Activated CD8-positive, alpha-beta T cell treated with anti-CD3 and anti-CD28 coated beads, Interleukin-2, amount 10 ng/mL, durations not matched to agents 7 days and 5 days (primary cell): ENCODE results near the gene CHRDL1. TPM values are rescaled to one million over a fixed set of nuclear protein-coding genes. Genes with fewer than 3 reads are reported as not detected.

Experiments used
- ATAC-seq: fragments of 150-1000 bp; cut with Tn5 transposase; one replicate; pipeline ENCODE4 v1.10.0; 2021; ENCODE audit warnings: moderate library complexity
- CTCF ChIA-PET: fragments of 350-600 bp; sonication (Branson Sonifier 250); formaldehyde crosslinking; loops from one replicate; lab custom pipeline; 2021; ENCODE audit warnings: antibody characterized with exemption; lab: Charles Lee
- POLR2A ChIA-PET: fragments of 350-600 bp; sonication (Branson Sonifier 250); formaldehyde crosslinking; loops from one replicate; lab custom pipeline; 2021; ENCODE audit warnings: antibody characterized with exemption; lab: Charles Lee
- DNase-seq: peaks from one replicate; pipeline ENCODE4 v3.0.0-alpha.2; 2020
- H3K27ac Mint-ChIP-seq: one replicate; pipeline ENCODE4 v1.8.0; 2021; ENCODE audit warnings: mild to moderate bottlenecking, mixed read lengths
- H3K27me3 Mint-ChIP-seq: one replicate; pipeline ENCODE4 v1.8.0; 2021; ENCODE audit warnings: low read depth, mixed read lengths
- H3K36me3 Mint-ChIP-seq: one replicate; pipeline ENCODE4 v1.8.0; 2021; ENCODE audit warnings: low read depth, mixed read lengths
- H3K4me1 Mint-ChIP-seq: one replicate; pipeline ENCODE4 v1.8.0; 2021; ENCODE audit warnings: low read depth, mixed read lengths
- H3K4me3 Mint-ChIP-seq: one replicate; pipeline ENCODE4 v1.8.0; 2021; ENCODE audit warnings: mild to moderate bottlenecking, mixed read lengths
- H3K9me3 Mint-ChIP-seq: one replicate; pipeline ENCODE4 v1.8.0; 2022; ENCODE audit warnings: mixed read lengths; ENCODE audit not compliant: insufficient read depth
- total RNA-seq, 2 experiments: library from RNA; stranded (reverse); gene quantifications; one replicate each; pipeline ENCODE4 v1.2.3, GENCODE V29; 2021

Gene CHRDL1
- total RNA-seq, 2 experiments from 2014 or later: not detected

DNA sequence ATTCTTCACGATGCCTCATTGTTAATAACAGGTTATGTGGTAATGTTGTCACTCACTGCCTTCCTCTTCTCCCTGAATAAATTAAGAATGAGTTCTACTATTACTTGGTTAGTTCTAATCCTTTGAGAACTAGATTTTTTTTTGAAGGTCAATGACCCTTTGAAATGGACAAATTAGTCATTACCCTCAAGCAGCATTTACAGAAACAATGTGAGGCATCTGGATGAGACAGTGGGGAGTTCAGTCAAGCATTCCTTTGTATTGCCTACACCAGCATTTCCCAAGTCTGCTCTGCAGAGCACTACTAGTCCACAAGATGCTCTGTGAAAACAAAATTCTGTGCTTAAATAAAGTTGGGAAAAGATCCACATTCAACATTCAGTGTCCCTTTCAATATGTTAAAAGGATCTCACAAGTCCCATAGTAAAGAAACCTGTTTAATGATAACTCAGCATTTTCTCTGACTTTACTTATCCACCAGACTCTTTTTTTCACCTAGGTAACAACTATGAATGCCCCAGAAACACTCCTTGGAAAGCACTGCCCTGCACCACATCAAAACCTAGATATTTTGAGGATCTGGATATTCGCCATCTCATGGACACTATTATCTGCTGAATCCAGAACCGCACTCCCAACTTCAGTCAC, 60.6 kb downstream of the CHRDL1 start:
- CTCF ChIA-PET: no interaction called here
- no peaks in the 10 kb centered on the region for H3K4me1 Mint-ChIP-seq
- H3K27ac Mint-ChIP-seq: no peak overlapping the region
- DNase-seq (no peak), ATAC-seq (no peak)
- no peaks in the 10 kb centered on the region for H3K36me3 Mint-ChIP-seq
- H3K27me3 Mint-ChIP-seq: no peaks in the 10 kb centered on the region
- POLR2A ChIA-PET: no interaction called here
- H3K4me3 Mint-ChIP-seq: no peak overlapping the region
- H3K9me3 Mint-ChIP-seq: no peaks in the 10 kb centered on the region

DNA sequence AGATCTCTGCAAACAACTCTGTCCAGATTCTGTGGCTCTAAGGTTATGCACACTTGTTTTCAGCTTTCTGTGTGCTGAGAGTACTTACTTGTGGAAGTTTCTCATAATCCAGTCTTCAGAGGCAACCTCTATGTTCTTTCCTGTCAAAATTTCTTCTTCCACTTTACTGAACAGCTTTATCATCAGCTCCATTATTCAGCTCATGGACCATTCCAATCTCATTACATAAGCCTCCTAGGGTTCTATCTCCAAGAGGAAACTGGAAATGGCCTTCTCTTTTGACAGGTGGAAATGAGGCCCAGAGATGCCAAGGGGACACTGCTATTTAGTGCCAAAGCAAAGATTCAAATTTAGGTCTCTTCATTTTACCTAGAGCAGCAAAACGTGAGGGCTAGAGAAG, 61.3 kb downstream of the CHRDL1 start:
- CTCF ChIA-PET: no interaction called here
- no peak overlapping the region for H3K27ac Mint-ChIP-seq

DNA sequence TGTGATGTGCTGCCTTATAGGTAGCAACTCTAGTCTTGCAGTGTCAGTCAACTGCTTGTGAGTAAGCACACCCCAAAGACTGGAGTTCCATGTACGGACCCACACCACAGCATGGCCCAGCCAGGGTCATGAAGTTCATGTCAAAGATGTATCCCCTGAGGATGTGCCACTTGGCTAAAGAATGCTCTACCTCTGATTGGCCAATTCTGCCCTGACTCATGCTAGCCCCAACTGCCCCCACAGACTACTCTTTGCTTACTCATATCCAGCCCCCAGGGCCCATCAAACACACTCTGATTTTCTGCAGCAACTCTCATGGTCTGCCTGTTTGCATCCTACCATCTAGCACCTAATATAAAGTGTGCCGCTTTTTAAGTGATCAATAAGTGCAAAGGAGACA, 62.5 kb downstream of the CHRDL1 start:
- ChIA-PET CTCF (no interaction called here), POLR2A (no interaction called here)
- no peak for ATAC-seq
- Mint-ChIP-seq H3K27me3 (no peaks in the 10 kb centered on the region), H3K4me3 (no peak overlapping the region), H3K36me3 (no peaks in the 10 kb centered on the region), H3K4me1 (no peaks in the 10 kb centered on the region), H3K27ac (no peak overlapping the region), H3K9me3 (no peaks in the 10 kb centered on the region)
- no peak for DNase-seq

More for the DNA sequence above, 61.3 kb downstream of the CHRDL1 start:
- POLR2A ChIA-PET: no interaction called here
- no peaks in the 10 kb centered on the region for H3K36me3 Mint-ChIP-seq
- no peaks in the 10 kb centered on the region for H3K9me3 Mint-ChIP-seq
- no peak for DNase-seq
- H3K4me3 Mint-ChIP-seq: no peak overlapping the region
- ATAC-seq: no peak
- no peaks in the 10 kb centered on the region for H3K27me3 Mint-ChIP-seq
- H3K4me1 Mint-ChIP-seq: no peaks in the 10 kb centered on the region

DNA sequence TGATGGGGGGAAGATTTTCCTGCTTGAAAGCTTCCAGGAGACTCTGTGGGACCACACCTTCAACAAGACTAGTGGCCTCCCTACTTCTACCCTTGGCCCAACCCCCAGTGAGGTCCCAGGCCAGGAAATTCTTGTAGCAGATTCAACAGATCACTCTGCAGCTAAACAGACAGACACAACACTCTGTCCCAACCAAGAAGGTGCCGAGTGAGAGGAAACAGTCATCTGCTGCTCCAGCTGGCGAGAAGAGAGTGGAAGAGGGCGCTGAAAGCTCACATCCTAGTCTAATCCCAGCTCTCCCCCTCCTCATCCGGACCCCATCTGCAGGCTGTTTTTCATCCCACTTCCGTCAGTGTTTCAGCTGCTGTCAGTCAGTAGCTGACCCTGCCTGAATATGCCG, 63.4 kb downstream of the CHRDL1 start:
- POLR2A ChIA-PET: no interaction called here
- CTCF ChIA-PET: no interaction called here
- DNase-seq (no peak), ATAC-seq (no peak)
- no peak overlapping the region for H3K4me3 Mint-ChIP-seq
- H3K9me3 Mint-ChIP-seq: no peaks in the 10 kb centered on the region
- no peaks in the 10 kb centered on the region for H3K27me3 Mint-ChIP-seq
- no peaks in the 10 kb centered on the region for H3K4me1 Mint-ChIP-seq
- no peaks in the 10 kb centered on the region for H3K36me3 Mint-ChIP-seq
- no peak overlapping the region for H3K27ac Mint-ChIP-seq

DNA sequence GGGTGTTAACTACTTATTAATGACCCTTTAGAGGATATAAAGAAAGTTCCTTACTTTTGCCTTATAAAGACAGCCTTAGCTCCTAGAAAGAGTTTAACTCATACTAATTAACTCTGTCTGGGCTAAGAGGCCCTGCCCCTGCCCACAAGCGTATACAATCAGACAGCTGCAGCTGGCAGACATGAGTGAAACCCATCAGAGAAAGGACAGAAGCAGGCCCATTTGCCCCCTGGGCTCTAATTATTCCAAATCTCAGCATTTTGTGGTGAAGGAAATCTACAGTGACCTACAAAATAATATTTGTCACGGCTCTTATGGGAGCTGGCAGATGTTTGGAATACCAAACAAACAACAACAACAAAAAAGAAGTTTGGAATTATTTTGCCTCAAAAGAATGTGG, 71.8 kb downstream of the CHRDL1 start:
- Mint-ChIP-seq H3K4me1 (no peaks in the 10 kb centered on the region), H3K9me3 (no peaks in the 10 kb centered on the region), H3K4me3 (no peak overlapping the region), H3K27ac (no peak overlapping the region), H3K27me3 (no peaks in the 10 kb centered on the region), H3K36me3 (no peaks in the 10 kb centered on the region)
- CTCF ChIA-PET: no interaction called here
- no peak for ATAC-seq
- DNase-seq: no peak
- POLR2A ChIA-PET: no interaction called here

DNA sequence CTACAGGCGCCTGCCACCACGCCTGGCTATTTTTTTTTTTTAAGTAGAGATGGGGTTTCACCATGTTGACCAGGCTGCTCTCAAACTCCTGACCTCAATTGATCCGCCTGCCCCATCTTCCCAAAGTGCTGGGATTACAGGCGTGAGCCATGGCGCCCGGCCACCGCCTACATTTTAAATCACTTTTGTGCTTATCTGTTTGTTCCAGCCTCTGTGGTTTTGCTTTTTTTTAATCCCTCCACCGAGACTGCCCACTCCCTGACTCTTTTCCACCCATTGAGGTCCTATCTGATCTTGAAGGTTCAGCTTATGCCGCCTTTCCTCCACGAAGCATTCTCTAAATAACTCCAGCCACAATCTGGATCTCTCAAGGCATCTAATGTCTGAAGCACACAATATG, 73.5 kb downstream of the CHRDL1 start:
- POLR2A ChIA-PET: no interaction called here
- Mint-ChIP-seq H3K27me3 (no peaks in the 10 kb centered on the region), H3K4me1 (no peaks in the 10 kb centered on the region), H3K4me3 (no peak overlapping the region), H3K27ac (no peak overlapping the region), H3K9me3 (no peaks in the 10 kb centered on the region), H3K36me3 (no peaks in the 10 kb centered on the region)
- CTCF ChIA-PET: no interaction called here
- DNase-seq: no peak
- ATAC-seq: no peak

DNA sequence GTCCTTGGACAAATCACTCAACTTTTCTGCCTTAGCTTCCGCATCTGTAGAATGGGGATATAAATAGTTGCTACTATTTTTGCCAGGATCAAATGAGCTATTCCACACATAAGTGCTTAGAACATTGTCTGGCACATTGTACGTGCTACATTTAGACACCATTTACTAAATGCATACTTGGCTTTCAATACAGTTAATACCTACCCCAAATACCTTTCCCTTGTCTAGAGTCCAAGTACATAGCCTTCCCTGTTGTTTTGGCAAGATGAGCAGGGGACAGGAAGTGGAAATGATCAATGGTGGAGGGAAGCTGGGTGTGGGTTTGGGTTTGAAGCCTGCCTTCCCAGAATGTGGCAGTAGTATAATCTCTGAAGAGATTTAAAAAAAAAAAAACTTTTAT, 82.0 kb downstream of the CHRDL1 start:
- Mint-ChIP-seq H3K27me3 (no peaks in the 10 kb centered on the region), H3K36me3 (no peaks in the 10 kb centered on the region), H3K4me1 (no peaks in the 10 kb centered on the region), H3K27ac (no peak overlapping the region), H3K9me3 (no peaks in the 10 kb centered on the region), H3K4me3 (no peak overlapping the region)
- CTCF ChIA-PET: no interaction called here
- DNase-seq: no peak
- ATAC-seq: no peak
- POLR2A ChIA-PET: no interaction called here

DNA sequence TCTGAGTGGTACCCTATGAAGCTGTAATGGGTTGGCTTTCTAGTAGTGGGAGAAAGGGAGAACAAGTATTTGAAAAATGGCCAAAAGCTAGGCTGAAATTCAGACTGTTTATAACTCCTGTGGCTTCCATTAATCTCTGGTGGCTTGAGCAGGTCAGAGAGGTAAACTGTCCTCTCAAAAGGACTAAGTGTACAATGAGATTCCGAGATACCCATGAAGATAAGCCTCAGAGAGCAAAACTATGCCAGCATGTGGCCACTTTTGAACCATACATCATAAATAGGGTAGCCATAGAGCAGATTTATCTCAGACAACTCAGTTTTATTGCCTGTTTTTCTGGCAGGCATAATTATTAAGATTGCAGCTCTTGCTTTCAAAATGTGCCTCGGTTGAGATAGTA, 89.2 kb downstream of the CHRDL1 start:
- Mint-ChIP-seq H3K4me1 (no peaks in the 10 kb centered on the region), H3K9me3 (no peaks in the 10 kb centered on the region), H3K27me3 (no peaks in the 10 kb centered on the region), H3K36me3 (no peaks in the 10 kb centered on the region), H3K4me3 (no peak overlapping the region), H3K27ac (no peak overlapping the region)
- ChIA-PET POLR2A (no interaction called here), CTCF (no interaction called here)
- no peak for DNase-seq
- no peak for ATAC-seq

DNA sequence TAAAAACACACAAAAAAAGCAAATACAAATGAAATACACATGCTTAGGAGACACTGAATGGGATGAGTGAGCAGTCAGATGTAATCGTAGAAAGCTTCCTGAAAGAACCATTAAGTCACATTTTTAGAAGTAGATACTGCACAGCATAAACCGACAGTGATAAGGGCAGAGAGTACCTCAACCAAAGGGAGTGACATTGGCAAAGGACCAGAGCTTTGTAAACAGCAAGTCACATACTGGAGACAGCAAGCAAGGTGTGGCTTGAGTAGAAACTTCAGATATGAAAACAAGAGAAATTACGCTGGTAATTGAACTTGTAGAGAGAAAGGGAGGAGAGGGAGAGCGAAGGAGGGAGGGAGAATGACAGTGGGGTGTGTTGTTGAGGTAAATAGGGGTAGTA, 92.0 kb downstream of the CHRDL1 start:
- DNase-seq (no peak), ATAC-seq (no peak)
- ChIA-PET CTCF (no interaction called here), POLR2A (no interaction called here)
- no peaks in the 10 kb centered on the region for H3K9me3 Mint-ChIP-seq
- no peak overlapping the region for H3K27ac Mint-ChIP-seq
- H3K36me3 Mint-ChIP-seq: no peaks in the 10 kb centered on the region
- H3K27me3 Mint-ChIP-seq: no peaks in the 10 kb centered on the region
- H3K4me3 Mint-ChIP-seq: no peak overlapping the region
- no peaks in the 10 kb centered on the region for H3K4me1 Mint-ChIP-seq

DNA sequence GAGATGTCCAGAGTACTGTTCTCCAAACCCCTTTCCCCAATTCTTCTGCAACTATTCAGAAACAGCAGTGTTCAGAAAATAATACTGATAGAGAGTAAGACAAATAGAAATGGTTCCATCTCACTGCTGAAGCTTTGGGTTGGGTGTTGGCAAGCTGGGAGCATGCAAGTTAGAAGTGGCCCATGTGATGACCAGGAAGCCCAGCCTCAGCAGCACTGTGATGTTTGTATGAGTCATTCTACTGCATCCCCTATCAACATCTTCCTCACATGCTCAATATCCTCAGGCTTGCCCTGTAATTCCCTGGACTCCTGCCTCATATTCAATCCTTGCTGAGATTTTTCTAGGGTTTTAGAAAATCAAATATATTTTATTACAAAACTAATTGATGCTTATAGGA, 96.5 kb downstream of the CHRDL1 start:
- ATAC-seq (no peak), DNase-seq (no peak)
- no peaks in the 10 kb centered on the region for H3K27me3 Mint-ChIP-seq
- H3K4me3 Mint-ChIP-seq: no peak overlapping the region
- no peaks in the 10 kb centered on the region for H3K36me3 Mint-ChIP-seq
- no peaks in the 10 kb centered on the region for H3K4me1 Mint-ChIP-seq
- no peak overlapping the region for H3K27ac Mint-ChIP-seq
- no peaks in the 10 kb centered on the region for H3K9me3 Mint-ChIP-seq
- ChIA-PET CTCF (no interaction called here), POLR2A (no interaction called here)

DNA sequence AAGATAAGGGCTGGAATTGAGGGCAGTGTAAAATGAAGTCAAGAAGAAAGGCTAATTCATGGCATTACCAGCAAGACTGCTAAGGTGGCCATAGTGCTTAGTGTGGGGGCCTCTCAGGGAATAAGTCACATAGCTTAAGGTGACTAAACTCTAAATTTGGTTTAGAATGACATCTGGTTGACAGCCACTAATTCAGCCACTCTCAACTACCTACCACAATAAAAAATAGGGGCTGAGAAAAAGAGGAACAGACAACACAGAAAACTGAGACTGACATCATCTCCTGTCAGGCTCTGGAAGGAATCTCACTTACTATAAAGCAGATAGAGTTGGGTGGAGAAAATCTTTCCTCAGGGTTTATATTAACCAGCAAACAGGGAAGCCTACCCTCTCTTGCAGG, 96.9 kb downstream of the CHRDL1 start:
- Mint-ChIP-seq H3K4me3 (no peak overlapping the region), H3K4me1 (no peaks in the 10 kb centered on the region), H3K27me3 (no peaks in the 10 kb centered on the region), H3K27ac (no peak overlapping the region), H3K9me3 (no peaks in the 10 kb centered on the region), H3K36me3 (no peaks in the 10 kb centered on the region)
- ATAC-seq (no peak), DNase-seq (no peak)
- CTCF ChIA-PET: no interaction called here
- POLR2A ChIA-PET: no interaction called here

DNA sequence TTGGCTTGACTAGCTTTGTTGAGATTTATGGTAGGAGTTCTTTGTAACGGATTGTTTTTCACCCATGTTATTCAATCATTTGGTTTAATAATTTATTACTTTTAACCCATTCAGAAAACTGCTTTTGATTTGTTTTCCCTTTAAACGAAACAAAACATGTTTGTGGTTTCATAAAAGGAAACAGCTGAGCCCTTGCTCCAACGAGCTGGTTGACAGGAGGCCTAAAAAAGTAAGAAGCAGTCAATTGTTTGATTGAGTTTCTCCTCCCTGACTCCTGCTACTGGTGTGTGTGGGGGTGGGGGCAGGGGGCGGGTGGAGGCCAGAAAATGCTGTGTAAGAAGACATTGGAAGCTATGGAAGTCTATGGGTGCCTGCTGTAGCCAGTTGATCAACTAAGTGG, 102.8 kb downstream of the CHRDL1 start:
- no peak overlapping the region for H3K4me3 Mint-ChIP-seq
- ATAC-seq (no peak), DNase-seq (no peak)
- no peaks in the 10 kb centered on the region for H3K36me3 Mint-ChIP-seq
- ChIA-PET CTCF (no interaction called here), POLR2A (no interaction called here)
- no peaks in the 10 kb centered on the region for H3K9me3 Mint-ChIP-seq
- H3K4me1 Mint-ChIP-seq: no peaks in the 10 kb centered on the region
- H3K27ac Mint-ChIP-seq: no peak overlapping the region
- no peaks in the 10 kb centered on the region for H3K27me3 Mint-ChIP-seq

DNA sequence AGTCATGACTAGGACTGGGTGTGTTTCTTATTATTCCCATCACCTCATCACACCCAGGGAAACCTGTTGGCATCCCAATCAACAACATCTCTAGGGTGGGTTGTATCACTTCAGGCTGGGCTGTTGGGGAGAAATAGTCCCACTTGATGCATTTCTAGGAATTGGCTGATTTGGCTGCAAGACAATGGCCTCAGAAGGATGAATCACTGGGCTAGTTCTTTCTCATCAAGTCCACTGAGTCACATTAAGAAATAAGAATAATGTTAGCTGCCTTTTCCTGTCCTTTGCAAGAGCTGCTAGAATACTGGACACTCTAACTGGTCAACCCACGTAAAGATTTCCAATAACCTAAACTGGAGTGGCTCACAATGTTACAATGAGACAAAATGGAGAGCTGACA, 104.2 kb downstream of the CHRDL1 start:
- CTCF ChIA-PET: no interaction called here
- H3K4me1 Mint-ChIP-seq: no peaks in the 10 kb centered on the region
- DNase-seq (no peak), ATAC-seq (no peak)
- no peak overlapping the region for H3K4me3 Mint-ChIP-seq
- H3K27me3 Mint-ChIP-seq: no peaks in the 10 kb centered on the region
- POLR2A ChIA-PET: no interaction called here
- no peaks in the 10 kb centered on the region for H3K36me3 Mint-ChIP-seq
- no peak overlapping the region for H3K27ac Mint-ChIP-seq
- no peaks in the 10 kb centered on the region for H3K9me3 Mint-ChIP-seq
